GM18505 (cell line): ENCODE measurements around the gene BTBD16.

ENCODE experiments used
- ATAC-seq: cut with Tn5 transposase; IDR thresholded peaks from one replicate; pipeline ENCODE4 v1.9.1; 2021; ENCODE audit not compliant: unreplicated experiment
- POLR2A ChIP-seq: IDR thresholded peaks from 4 replicates; pipeline ENCODE4 v1.6.1; 2011; ENCODE audit warnings: borderline replicate concordance; ENCODE audit not compliant: insufficient read depth, insufficient read length; ENCODE audit errors: extremely low read depth

Gene BTBD16

GRCh38 chr10:122338609-122339441 is 67.7 kb downstream of the BTBD16 start:
- no peak for ATAC-seq
- no peak for TF ChIP-seq POLR2A

DNA sequence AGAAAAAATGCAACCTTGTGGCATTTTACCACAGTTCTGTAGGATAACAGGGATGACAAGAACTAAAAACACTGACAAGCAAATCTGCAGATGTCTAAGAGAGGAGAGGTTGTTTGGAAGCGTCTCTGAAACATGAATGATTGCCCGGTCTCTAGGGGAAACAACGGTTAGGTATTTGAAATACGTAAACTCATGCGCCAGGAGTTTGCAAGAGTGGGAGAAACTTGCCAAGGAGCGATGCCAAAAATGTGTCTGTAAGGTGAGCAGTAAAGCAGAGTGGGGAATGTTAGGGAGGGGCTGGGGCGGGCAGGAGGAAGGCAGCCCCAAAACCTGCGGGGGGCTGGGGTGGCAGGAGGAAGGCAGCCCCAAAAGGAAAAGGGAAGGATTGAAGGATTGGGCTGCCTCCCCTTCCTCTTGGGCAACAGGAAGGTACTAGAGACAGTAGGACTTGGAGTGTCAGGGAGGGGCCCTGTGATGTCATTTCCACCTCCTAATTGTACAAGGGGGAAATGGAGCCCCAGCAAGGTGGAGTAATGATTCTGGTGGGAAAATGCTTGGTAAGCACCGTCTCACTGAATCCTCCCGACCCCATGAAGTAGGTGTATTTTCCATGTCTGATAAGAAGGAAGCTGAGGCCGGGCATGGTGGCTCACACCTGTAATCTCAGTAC is 70.2 kb downstream of the BTBD16 start:
- ATAC-seq, result no peak
- TF ChIP-seq POLR2A, result no peak

DNA sequence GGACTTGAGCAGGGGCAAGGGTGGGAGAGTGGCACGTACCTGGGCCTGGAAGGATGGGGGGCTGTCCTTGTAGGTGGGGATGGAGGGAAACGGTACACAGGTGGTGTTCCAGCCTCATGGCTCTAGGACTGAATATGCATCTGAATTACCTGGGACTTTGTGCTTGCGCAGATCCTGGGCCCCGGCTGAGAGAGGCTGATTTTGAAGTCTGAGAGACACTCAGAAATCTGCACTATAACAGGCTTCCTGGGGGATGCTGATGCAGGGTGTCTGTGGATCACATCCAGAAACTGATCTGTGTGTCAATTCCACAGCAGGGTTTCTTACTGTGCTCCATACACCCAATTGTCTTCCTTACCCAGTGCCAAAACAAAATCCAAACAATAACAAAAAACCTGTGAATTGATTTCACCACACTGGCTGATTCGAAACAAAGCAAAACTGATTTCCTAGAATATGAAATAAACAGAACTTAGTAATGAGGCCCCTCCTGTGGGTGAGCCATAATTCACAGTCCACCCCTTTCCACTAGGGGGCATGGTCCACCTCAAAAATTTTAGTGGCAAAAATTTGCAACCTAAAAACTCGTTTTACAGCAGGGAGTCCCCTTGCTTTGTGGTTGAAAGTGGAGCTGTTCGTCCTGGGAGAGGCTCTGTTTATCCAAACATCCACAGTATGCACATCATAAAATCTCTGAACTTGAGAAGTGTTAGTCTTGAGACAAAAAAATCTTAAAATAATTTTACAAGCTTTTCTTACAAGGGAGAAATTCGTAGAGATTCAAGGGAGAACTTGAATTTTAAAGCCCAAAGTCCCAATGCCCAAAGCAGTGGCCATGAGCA is 71.4 kb downstream of the BTBD16 start:
- no peak for TF ChIP-seq POLR2A
- ATAC-seq, result no peak

DNA sequence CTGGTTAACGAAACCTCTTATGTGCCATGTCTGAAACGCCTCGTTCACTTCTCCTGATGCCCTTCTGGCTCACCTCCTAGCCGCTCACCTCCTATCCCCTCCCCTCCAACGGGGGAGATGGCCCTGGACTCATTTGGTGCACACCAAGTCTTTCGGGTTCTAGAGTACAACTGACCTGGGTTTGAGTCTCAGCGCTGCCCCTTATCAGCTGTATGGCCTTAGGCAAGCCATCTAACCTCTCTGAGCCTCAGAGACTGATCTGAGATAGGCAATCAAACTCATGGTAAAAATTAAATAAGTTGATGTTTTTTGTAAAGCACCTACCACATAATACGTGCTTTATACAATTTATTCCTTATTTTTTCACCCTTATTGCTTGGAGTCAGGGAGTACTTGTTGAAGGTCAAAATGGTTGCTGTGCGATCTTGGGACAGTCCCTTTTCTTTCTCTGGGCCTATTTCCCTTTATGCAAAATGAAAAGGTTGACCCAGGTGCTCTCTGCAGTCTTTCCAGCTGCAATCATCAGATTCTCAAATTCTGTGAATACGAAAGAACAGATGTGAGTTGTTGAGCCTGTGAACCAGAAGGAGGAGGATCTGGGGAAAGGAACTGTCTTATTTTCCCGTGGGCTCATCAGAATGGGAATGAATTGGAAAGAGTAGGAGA is 72.2 kb downstream of the BTBD16 start:
- no peak for TF ChIP-seq POLR2A
- no peak for ATAC-seq

DNA sequence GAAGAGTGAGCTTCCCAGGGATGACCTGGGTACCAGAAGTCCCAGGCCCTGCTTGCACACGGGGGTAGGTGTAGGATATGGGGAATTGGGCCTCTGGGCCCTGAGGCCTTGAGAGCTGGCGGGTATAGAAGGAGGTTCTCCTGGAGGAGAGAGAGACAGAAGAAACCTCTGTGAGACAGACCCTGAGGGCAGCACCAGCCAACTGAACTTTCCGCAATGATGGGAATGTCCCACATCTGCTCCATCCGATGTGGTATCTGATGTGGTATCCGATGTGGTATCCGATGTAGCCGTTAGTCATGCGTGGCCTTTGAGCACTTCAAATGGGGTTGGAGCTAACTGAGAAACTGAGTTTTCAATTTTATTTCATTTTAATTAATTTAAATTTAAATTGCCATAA is 72.8 kb downstream of the BTBD16 start:
- TF ChIP-seq POLR2A, result no peak
- ATAC-seq, result no peak

DNA sequence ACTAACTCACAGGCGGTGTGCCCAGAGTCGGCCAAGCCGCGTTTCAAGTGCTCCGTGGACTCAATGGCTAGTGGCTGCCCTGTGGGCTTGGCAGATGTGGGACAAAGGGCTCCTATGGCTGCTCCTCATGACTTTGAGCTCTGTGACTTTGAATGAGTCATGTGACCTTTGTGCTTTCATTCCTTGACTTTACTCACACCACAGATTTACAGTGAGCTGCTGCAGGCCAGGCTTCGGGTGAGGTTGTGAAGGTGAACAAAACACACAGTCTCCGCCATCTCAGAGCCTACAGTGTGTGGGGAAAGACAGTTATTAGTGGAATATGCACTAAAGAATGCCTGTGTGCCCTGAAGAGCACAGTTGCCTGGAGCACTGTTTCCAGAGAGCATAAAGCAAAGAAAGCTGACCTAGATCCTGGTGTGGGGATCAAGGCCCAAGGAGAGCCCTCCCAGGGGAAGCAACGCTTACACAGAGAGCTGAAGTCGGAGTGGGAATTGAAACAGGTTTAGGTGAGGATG is 73.7 kb downstream of the BTBD16 start:
- TF ChIP-seq POLR2A, result no peak
- no peak for ATAC-seq

GRCh38 chr10:122346326-122346950 is 75.3 kb downstream of the BTBD16 start:
- no peak for ATAC-seq
- no peak for TF ChIP-seq POLR2A

DNA sequence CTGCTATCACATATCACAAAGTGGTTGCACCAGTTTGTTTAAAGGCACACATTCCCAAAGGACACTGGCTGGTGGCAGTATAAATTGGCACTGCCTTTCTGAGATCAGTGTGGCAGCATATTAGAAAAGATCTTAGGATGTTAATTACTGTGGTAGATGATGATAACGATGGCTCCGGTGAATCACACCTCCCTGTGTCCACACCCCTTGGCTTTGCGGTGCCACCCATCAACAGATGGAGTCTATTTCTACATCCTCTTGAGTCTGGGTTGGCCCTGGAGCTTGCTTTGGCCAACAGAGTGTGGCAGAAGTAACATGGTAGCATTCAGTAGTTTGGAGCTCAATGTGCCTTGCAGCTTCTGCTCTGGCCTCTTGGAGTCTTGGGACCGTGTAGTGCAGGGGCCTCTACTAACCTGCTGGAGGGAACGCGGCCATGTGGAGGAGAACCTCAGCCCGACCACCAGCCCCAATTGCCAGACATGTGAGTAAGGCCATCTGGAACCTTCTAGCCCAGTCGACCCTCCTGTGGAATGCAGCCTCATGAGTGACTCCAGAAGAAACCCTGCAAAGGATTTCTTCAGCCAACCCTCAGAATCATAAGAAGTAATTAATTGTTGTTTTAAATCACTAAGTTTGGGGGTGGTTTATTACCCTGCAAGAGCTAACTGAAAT is 76.2 kb downstream of the BTBD16 start:
- TF ChIP-seq POLR2A, result no peak
- no peak for ATAC-seq

DNA sequence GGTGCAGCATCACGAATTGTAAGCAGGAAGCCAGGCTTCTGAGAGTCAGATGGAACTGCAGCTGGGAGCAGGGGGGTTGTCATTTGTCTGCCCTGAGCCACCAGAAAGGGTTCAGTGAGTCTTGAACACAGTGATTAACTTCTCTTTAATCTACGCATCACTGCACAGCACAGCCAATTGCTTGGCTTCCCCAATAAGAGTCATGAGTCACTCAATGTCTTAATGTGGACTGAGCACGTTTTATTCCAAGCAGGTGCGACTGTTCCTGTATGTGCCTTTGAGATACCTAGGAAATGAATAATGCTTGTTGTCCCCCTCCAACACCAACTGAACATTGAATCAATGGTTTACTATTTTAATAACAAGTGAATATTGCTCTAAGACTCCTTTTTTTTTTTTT is 77.4 kb downstream of the BTBD16 start:
- ATAC-seq, result no peak
- no peak for TF ChIP-seq POLR2A

- no peak for TF ChIP-seq POLR2A
- no peak for ATAC-seq
Measured at GRCh38 chr10:122348935-122349361, 77.9 kb downstream of the BTBD16 start.

DNA sequence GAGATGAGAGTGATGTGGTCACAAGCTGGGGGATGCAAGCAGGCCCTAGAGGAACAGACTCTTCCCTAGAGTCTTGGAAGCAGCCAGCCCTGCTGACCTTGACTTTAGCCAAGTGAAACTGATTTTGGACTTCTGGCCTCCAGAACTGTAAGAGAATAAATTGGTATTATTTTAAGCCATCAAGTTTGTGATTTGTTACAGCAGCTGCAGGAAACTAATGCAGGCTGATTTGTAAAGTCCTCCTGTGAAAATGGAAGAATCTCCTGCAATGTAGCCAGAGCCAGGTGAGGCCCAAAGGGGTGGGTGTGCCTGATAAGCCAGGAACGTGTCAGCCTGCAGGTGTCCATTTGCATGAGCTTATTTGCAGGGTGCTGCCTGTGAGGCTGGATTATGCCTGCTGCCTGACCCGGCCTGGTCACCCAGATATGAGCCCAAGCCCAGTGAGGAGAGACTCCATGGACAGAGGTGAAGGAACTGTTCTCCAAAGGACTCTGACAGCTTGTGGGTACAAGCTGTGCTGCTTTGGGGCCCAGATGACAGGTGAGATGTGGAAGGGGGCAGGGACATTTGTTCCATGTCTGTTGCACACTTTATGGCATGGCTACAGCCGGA is 78.8 kb downstream of the BTBD16 start:
- ATAC-seq, result no peak
- no peak for TF ChIP-seq POLR2A

- TF ChIP-seq POLR2A, result no peak
- ATAC-seq, result no peak
Measured at GRCh38 chr10:122350893-122351292, 79.8 kb downstream of the BTBD16 start.

- no peak for TF ChIP-seq POLR2A
- no peak for ATAC-seq
Measured at GRCh38 chr10:122352817-122353525, 81.9 kb downstream of the BTBD16 start.
